ENCODE data around the gene ANKRD11. TPM values are rescaled to one million over a fixed set of nuclear protein-coding genes. Genes with fewer than 3 reads are reported as not detected.

Gene ANKRD11
- total and polyA plus RNA-seq, 8 donors, result 90.7 to 123 (median 98.4) TPM

DNA sequence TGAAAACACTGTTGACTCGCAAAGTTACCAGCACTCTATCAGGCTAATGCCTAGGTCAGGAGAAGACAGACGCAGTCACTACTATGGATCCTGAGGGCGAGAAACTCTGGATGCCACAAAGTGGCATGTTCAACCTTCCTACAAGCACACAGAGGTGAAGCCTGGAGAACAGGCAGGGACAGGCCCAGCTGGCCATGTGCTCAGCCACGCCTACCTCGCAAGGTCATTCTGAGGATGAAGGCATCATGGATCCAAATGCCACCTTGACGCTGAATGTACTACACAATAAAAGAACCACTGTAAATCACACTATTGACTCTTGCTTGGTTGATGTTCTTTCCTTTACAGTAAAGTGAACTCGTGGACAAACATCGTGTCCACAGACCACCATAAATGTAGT, 85.8 kb downstream of the ANKRD11 start:
- H3K4me3 ChIP-seq, result no peak overlapping the region
- H3K27ac ChIP-seq, result no peak overlapping the region
- intact Hi-C loops (cut with DNase I), result no loop called here
- no peak for DNase-seq
- peaks cover 21 to 58% of the 10 kb centered on the region in 2 donors for H3K4me1 ChIP-seq
- ATAC-seq, result no peak
- no peaks in the 10 kb centered on the region for H3K27me3 ChIP-seq
- H3K36me3 ChIP-seq, result no peaks in the 10 kb centered on the region
- TF ChIP-seq, protein P1, sequence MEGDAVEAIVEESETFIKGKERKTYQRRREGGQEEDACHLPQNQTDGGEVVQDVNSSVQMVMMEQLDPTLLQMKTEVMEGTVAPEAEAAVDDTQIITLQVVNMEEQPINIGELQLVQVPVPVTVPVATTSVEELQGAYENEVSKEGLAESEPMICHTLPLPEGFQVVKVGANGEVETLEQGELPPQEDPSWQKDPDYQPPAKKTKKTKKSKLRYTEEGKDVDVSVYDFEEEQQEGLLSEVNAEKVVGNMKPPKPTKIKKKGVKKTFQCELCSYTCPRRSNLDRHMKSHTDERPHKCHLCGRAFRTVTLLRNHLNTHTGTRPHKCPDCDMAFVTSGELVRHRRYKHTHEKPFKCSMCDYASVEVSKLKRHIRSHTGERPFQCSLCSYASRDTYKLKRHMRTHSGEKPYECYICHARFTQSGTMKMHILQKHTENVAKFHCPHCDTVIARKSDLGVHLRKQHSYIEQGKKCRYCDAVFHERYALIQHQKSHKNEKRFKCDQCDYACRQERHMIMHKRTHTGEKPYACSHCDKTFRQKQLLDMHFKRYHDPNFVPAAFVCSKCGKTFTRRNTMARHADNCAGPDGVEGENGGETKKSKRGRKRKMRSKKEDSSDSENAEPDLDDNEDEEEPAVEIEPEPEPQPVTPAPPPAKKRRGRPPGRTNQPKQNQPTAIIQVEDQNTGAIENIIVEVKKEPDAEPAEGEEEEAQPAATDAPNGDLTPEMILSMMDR (IDR thresholded peaks at IDR 0.05), result no peak
- no peaks in the 10 kb centered on the region for H3K9me3 ChIP-seq

DNA sequence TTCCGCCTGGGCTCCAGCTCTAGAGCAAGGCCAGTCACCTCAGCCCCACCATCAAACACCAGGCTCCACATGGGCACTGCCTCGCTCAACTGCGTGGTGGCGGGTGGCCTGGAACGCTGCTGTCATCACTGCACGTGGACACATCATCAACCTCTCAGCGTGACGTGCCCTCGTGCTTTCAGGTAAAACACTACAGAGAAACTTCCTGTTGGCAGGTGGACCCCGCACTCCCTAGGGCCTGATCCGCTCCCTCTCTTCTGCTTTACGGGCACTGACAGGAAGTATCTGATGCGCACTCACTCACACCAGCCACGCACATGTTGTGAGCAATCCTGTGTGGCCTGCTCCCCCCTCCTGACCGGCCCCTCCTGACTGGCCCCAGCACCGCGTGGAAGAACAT, 87.4 kb downstream of the ANKRD11 start:
- H3K9me3 ChIP-seq, result no peaks in the 10 kb centered on the region
- TF ChIP-seq, protein P1 (IDR thresholded peaks at IDR 0.05), result no peak
- no peak overlapping the region for H3K27ac ChIP-seq
- H3K4me3 ChIP-seq, result no peak overlapping the region
- H3K27me3 ChIP-seq, result no peaks in the 10 kb centered on the region
- no peak for ATAC-seq
- H3K4me1 ChIP-seq, result peaks cover 11 to 42% of the 10 kb centered on the region in 2 donors
- intact Hi-C loops (cut with DNase I), result no loop called here
- H3K36me3 ChIP-seq, result no peaks in the 10 kb centered on the region
- peak in 1 of 4 donors; percentile 54 for DNase-seq

DNA sequence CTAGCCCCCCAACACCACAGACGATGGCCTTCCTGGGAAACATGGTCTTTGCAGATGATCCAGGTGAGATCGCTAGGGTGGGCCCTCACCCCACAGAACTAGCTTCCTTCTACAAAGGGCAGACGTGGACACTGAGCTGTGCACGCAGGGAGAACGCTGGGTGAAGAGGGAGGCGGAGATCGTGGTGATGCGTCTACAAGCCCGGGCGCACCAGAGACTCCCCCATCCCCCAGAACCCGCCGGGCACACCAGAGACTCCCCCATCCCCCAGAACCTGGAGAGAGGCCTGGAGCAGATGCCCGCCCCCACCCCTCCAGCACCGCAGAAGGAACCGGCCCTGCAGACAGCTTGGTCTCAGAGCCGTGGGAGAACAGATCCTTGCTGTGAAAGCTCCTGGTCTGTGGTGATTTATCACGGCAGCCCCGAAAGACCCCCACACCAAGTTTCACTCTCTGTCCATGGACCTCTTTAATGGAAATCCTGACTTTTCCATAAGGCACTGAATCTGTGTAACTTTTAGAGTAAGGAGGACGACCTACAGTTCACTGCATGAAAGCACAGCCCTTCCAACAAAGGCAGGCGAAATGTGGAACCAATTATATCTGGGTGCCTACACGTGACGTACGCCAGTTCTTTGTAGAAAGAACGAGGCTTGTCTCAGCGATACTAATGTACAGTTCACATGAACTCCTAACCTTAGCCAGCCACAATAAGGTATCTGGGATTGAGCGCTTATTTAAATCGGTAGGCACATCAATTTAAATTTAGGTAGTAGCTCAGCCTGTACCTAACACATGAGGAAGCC, 88.5 kb downstream of the ANKRD11 start:
- Histone ChIP-seq H3K9me3 (no peaks in the 10 kb centered on the region), H3K4me3 (no peak overlapping the region), H3K27ac (no peak overlapping the region), H3K4me1 (peaks cover 5 to 31% of the 10 kb centered on the region in 2 donors), H3K27me3 (no peaks in the 10 kb centered on the region), H3K36me3 (no peaks in the 10 kb centered on the region)
- DNase-seq, result peak in 1 of 4 donors; percentile 62
- TF ChIP-seq, protein P1 (IDR thresholded peaks at IDR 0.05), result no peak
- no peak for ATAC-seq
- intact Hi-C loops (cut with DNase I), result no loop called here

DNA sequence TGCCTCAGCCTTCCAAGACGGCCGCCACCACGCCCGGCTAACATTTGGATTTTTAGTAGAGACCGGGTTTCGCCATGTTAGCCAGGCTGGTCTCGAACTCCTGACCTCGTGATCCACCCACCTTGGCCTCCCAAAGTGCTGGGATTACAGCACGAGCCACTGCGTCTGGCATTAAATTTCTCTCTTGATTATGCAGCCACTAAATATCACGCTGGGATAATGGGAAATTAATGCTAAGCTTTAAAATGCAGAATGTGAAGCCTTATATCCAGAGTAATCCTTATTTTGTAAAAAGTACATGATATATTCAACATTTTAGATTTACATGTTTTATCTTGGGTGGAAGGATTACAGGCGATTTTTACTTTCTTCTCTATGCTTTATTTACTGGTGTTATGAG, 89.2 kb downstream of the ANKRD11 start:
- Histone ChIP-seq H3K27ac (no peak overlapping the region), H3K4me1 (peaks cover 0 to 27% of the 10 kb centered on the region in 2 donors), H3K27me3 (no peaks in the 10 kb centered on the region), H3K4me3 (no peak overlapping the region), H3K9me3 (no peaks in the 10 kb centered on the region), H3K36me3 (no peaks in the 10 kb centered on the region)
- TF ChIP-seq, protein P1 (IDR thresholded peaks at IDR 0.05), result no peak
- DNase-seq, result peak in 1 of 4 donors; percentile 38
- intact Hi-C loops (cut with DNase I), result no loop called here
- ATAC-seq, result no peak

DNA sequence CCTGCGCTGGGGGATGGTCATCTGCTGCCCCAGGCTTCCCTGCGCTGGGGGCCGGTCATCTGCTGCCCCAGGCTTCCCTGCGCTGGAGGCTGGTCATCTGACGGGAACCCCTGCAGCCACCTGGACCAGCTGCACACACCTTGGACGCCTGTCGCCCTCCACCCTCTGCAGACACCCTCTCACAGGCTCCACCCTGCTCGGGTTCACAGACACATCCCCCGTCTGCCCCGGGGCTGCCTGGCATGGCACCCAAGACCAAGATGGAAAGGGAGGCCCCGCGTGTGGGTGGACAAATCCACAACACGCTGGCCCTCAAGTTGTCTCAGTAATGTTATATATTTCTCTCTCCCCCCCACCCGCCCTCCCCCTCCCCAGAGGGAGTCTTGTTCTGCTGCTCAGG, 89.6 kb downstream of the ANKRD11 start:
- H3K4me3 ChIP-seq, result no peak overlapping the region
- H3K4me1 ChIP-seq, result peaks cover 0 to 27% of the 10 kb centered on the region in 2 donors
- DNase-seq, result peak in 1 of 4 donors; percentile 75
- H3K36me3 ChIP-seq, result no peaks in the 10 kb centered on the region
- TF ChIP-seq, protein P1 (IDR thresholded peaks at IDR 0.05), result no peak
- no peak overlapping the region for H3K27ac ChIP-seq
- intact Hi-C loops (cut with DNase I), result no loop called here
- H3K27me3 ChIP-seq, result no peaks in the 10 kb centered on the region
- ATAC-seq, result no peak
- no peaks in the 10 kb centered on the region for H3K9me3 ChIP-seq

All from left lung (tissue), 10 donors.